Measurements from ENCODE around the gene MGA. TPM values are rescaled to one million over a fixed set of nuclear protein-coding genes. Genes with fewer than 3 reads are reported as not detected.

Gene MGA
- total and polyA plus RNA-seq, 2 of the 8 experiments (the other 6 are each of a cell fraction or from before 2014, with no cell fraction given) = 7.6 to 53.2 TPM

- H3K4ac ChIP-seq (replicated peaks; ENCODE audit: insufficient read length, low read depth, low read length) = no peak overlapping the region
- H2BK20ac ChIP-seq (ENCODE audit: low read length) = no peak overlapping the region
- no peak overlapping the region for H3K4me3 ChIP-seq (ENCODE audit: extremely low read depth in 1 of 4, insufficient read depth in 2 of 4, low read depth in 3 of 4, low read length in 4 of 4)
- H3K36me3 ChIP-seq (ENCODE audit: control insufficient read depth in 2 of 4, insufficient read depth in 4 of 4, low read length in 3 of 4) = peaks cover 0 to 8% (median 2%) of the 10 kb centered on the region in 4 experiments; a peak in 3 of 8 replicates
- H2BK120ac ChIP-seq (replicated peaks; ENCODE audit: low read depth, low read length) = no peak overlapping the region
- no peaks in the 10 kb centered on the region for H3K4me1 ChIP-seq (replicated peaks in 1 of 4; ENCODE audit: control insufficient read depth in 3 of 4, insufficient read depth in 4 of 4, low read length in 3 of 4)
- no peak overlapping the region for H3K27ac ChIP-seq (ENCODE audit: low read depth, low read length)
- no peak overlapping the region for H3K23ac ChIP-seq (ENCODE audit: insufficient read length)
- H2AK5ac ChIP-seq (ENCODE audit: low read depth, low read length) = no peak overlapping the region
- H3K4me2 ChIP-seq (ENCODE audit: insufficient read depth in 1 of 2, low read depth in 2 of 2, low read length in 2 of 2) = no peak overlapping the region
- H3K27me3 ChIP-seq (replicated peaks in 1 of 4; ENCODE audit: control insufficient read depth in 3 of 4, extremely low read depth in 1 of 4, insufficient read depth in 3 of 4, low read length in 3 of 4) = no peaks in the 10 kb centered on the region
- peaks cover 0 to 29% of the 10 kb centered on the region in 2 experiments; a peak in 2 of 4 replicates for H3K79me2 ChIP-seq (ENCODE audit: control insufficient read depth in 1 of 2, insufficient read depth in 2 of 2, low read length in 2 of 2)
- no peak overlapping the region for H3K9ac ChIP-seq (replicated peaks in 1 of 4; ENCODE audit: extremely low read depth in 1 of 4, low read depth in 3 of 4, low read length in 3 of 4)
- TF ChIP-seq TCF12 (IDR thresholded peaks at IDR 0.05; ENCODE audit: low read depth, low read length) (no peak), CEBPB (IDR thresholded peaks at IDR 0.05; ENCODE audit: low read depth, low read length) (no peak), BACH1 (IDR thresholded peaks at IDR 0.05; ENCODE audit: low read length) (no peak)
- ChIA-PET POLR2A (ENCODE audit: partially characterized antibody) (interaction anchor here (0.7 to 1.1 kb wide), 2 partner anchors 14 to 64 kb away, joined by 3 read pairs; no protein-coding TSS in a partner anchor), CTCF (ENCODE audit: partially characterized antibody) (interaction anchor here (1.1 kb wide), 1 partner anchor 237 kb away, joined by 3 read pairs; no protein-coding TSS in a partner anchor)
- H4K8ac ChIP-seq (ENCODE audit: extremely low read depth, insufficient read depth, low read length) = no peak overlapping the region
- DNase-seq (ENCODE audit: low read depth in 1 of 2, low spot score in 2 of 2) (no peak), FAIRE-seq (no peak)
- H3K56ac ChIP-seq (replicated peaks; ENCODE audit: insufficient read length, low read depth, low read length) = no peak overlapping the region
- H4K20me1 ChIP-seq (replicated peaks in 1 of 2; ENCODE audit: control insufficient read depth in 1 of 2, insufficient read depth in 2 of 2, low read length in 2 of 2) = peaks cover 0 to 1% of the 10 kb centered on the region in 2 experiments
- no peaks in the 10 kb centered on the region for H3K23me2 ChIP-seq (ENCODE audit: low read depth, low read length)
- no peak overlapping the region for H2BK5ac ChIP-seq (ENCODE audit: low read depth, low read length)
- no peak overlapping the region for H3K14ac ChIP-seq (ENCODE audit: insufficient read length)
- H2BK15ac ChIP-seq (ENCODE audit: low read length) = no peak overlapping the region
- no peak overlapping the region for H3K18ac ChIP-seq (ENCODE audit: extremely low read depth, low read length)
- H2BK12ac ChIP-seq (ENCODE audit: low read depth, low read length) = no peak overlapping the region
- H2AFZ ChIP-seq (ENCODE audit: low read length) = no peak overlapping the region
- H3K79me1 ChIP-seq (ENCODE audit: low read depth, low read length) = no peaks in the 10 kb centered on the region; the same call in 1 of the 2 replicates
- no peak overlapping the region for H4K5ac ChIP-seq (ENCODE audit: insufficient read length, low read depth, low read length)
- H3K9me3 ChIP-seq (ENCODE audit: insufficient read depth in 2 of 2, low read depth in 1 of 2, low read length in 1 of 2) = no peaks in the 10 kb centered on the region
- H4K91ac ChIP-seq (replicated peaks; ENCODE audit: insufficient read length, low read length) = no peak overlapping the region
Observed at GRCh38 chr15:41703120-41703519, 42.9 kb downstream of the MGA start.

All from H1 (cell line).